Breast epithelium (tissue), 3 donors: ENCODE measurements around the gene RBM19.

ENCODE experiments used
- POLR2A ChIP-seq: fragments of 450-650 bp; IDR thresholded peaks from one replicate; pipeline ENCODE4 v1.6.1; 2016; ENCODE audit warnings: antibody characterized with exemption, mild to moderate bottlenecking, moderate library complexity
- POLR2AphosphoS5 ChIP-seq, 3 donors: sonication (generic); formaldehyde crosslinking; IDR thresholded peaks; one replicate each; pipeline ENCODE4 v1.6.1; 2017; ENCODE audit warnings: antibody characterized with exemption in 3 of 3

DNA sequence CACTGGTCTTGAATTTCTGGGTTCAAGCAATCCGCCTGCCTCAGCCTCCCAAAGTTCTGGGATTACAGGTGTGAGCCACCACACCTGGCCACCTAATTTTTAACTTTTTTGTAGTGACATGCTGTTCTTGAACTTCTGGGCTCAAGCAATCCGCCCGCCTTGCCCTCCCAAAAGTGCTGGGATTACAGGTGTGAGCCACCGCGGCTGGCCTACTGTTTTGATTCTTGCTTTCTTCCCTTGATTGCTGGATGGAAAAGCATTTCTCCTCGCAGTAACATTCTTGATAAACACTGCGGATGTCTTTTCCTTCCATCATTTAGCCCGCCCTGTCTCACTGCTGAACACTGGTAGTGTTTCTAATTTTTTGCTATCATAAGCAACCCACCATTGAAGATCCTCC lies 72.9 kb downstream of the RBM19 start:
- no peak for TF ChIP-seq POLR2AphosphoS5 (IDR thresholded peaks at IDR 0.05)
- TF ChIP-seq POLR2A = no peak
